CD4-positive, CD25-positive, alpha-beta regulatory T cell (primary cell): Measurements from ENCODE around the gene OR4F17. TPM values are rescaled to one million over a fixed set of nuclear protein-coding genes. Genes with fewer than 3 reads are reported as not detected.
"Not testable (repeated sequence)": the region's sequence is repeated elsewhere in the genome, so short reads cannot be mapped to it uniquely, and the experiment has no call there.

Source experiments
- ATAC-seq, 2 donors: fragments of 150-1000 bp; cut with Tn5 transposase; one replicate each; pipeline ENCODE4 v1.10.0; 2021; ENCODE audit warnings: low read depth in 2 of 2, moderate number of reproducible peaks in 2 of 2, moderate library complexity in 1 of 2
- DNase-seq, 3 donors: peaks; one replicate each; pipeline versions ENCODE4 v3.0.0 to v3.0.0-alpha.2; 2012 to 2022; ENCODE audit warnings: mixed read lengths in 1 of 3
- H3K27ac ChIP-seq: one replicate; pipeline ENCODE4 v1.7.0; 2013; ENCODE audit warnings: mild to moderate bottlenecking, low read length; ENCODE audit not compliant: insufficient read depth, poor library complexity, severe bottlenecking
- H3K27me3 ChIP-seq: one replicate; pipeline ENCODE4 v1.7.0; 2013; ENCODE audit warnings: low read length; ENCODE audit not compliant: control insufficient read depth, insufficient read depth
- H3K36me3 ChIP-seq: one replicate; pipeline ENCODE4 v1.7.0; 2013; ENCODE audit warnings: mild to moderate bottlenecking, low read length, moderate library complexity; ENCODE audit not compliant: control insufficient read depth, insufficient read depth
- H3K4me1 ChIP-seq: 2 replicates; pipeline ENCODE4 v1.7.0; 2013; ENCODE audit warnings: mild to moderate bottlenecking, low read length; ENCODE audit not compliant: insufficient read depth, control insufficient read depth, poor library complexity, severe bottlenecking
- H3K4me3 ChIP-seq: one replicate; pipeline ENCODE4 v1.7.0; 2013; ENCODE audit warnings: low read depth, mild to moderate bottlenecking, low read length, moderate library complexity
- H3K9me3 ChIP-seq, 2 experiments: 1 replicate in 1 of 2; 2 replicates in 1 of 2; pipeline ENCODE4 v1.7.0; 2013; ENCODE audit warnings: low read length in 2 of 2, mild to moderate bottlenecking in 1 of 2, moderate library complexity in 1 of 2; ENCODE audit not compliant: control insufficient read depth in 2 of 2
- H3K27ac Mint-ChIP-seq, 3 donors: one replicate each; pipeline ENCODE4 v1.8.0; 2020 to 2022; ENCODE audit warnings: mild to moderate bottlenecking in 3 of 3, mixed read lengths in 3 of 3, moderate library complexity in 2 of 3
- H3K27me3 Mint-ChIP-seq: one replicate; pipeline ENCODE4 v1.8.0; 2022; ENCODE audit warnings: mild to moderate bottlenecking, mixed read lengths
- H3K36me3 Mint-ChIP-seq: one replicate; pipeline ENCODE4 v1.8.0; 2020; ENCODE audit warnings: mixed read lengths
- H3K4me1 Mint-ChIP-seq, 4 donors: one replicate each; pipeline ENCODE4 v1.8.0; 2020 to 2022; ENCODE audit warnings: mixed read lengths in 4 of 4, mild to moderate bottlenecking in 1 of 4
- H3K4me3 Mint-ChIP-seq, 4 donors: one replicate each; pipeline ENCODE4 v1.8.0; 2020 to 2022; ENCODE audit warnings: mild to moderate bottlenecking in 4 of 4, mixed read lengths in 4 of 4, moderate library complexity in 3 of 4
- H3K9me3 Mint-ChIP-seq, 7 donors: one replicate each; pipeline ENCODE4 v1.8.0; 2020 to 2022; ENCODE audit warnings: mixed read lengths in 7 of 7, mild to moderate bottlenecking in 3 of 7, moderate library complexity in 2 of 7
- polyA plus RNA-seq, 4 donors: library from polyadenylated mRNA; unstranded; fragments of 300-500 nt; fragmentation: Illumina TruSeq; gene quantifications; one replicate each; pipeline ENCODE4 v1.2.3, GENCODE V29; 2021
- total RNA-seq: library from RNA; stranded (reverse); gene quantifications from one replicate; pipeline ENCODE4 v1.2.3, GENCODE V29; 2022

Gene OR4F17
- not detected for total RNA-seq
- polyA plus RNA-seq: not detected

GRCh38 chr19:106804-107203 lies at the start of gene OR4F17:
Gene OR4F17, plus strand, starts transcription at chr19:107104. Its CDS starts 3,575 bp downstream, at chr19:110679.
- not testable (repeated sequence) for H3K27ac ChIP-seq, H3K4me1 Mint-ChIP-seq, H3K36me3 Mint-ChIP-seq, DNase-seq, H3K9me3 Mint-ChIP-seq, ATAC-seq, H3K27me3 ChIP-seq, H3K4me1 ChIP-seq, H3K27me3 Mint-ChIP-seq, H3K9me3 ChIP-seq, H3K4me3 Mint-ChIP-seq, H3K27ac Mint-ChIP-seq, H3K4me3 ChIP-seq, H3K36me3 ChIP-seq

- not testable (repeated sequence) for ATAC-seq, H3K4me3 Mint-ChIP-seq, H3K36me3 Mint-ChIP-seq
These were observed 36.1 kb upstream of the OR4F17 start for GRCh38 chr19:70793-71192.

GRCh38 chr19:82864-83263 lies 24.0 kb upstream of the OR4F17 start:
- not testable (repeated sequence) for H3K9me3 ChIP-seq, H3K4me3 Mint-ChIP-seq, H3K27ac Mint-ChIP-seq, H3K27ac ChIP-seq, H3K27me3 ChIP-seq, H3K4me1 ChIP-seq, H3K36me3 ChIP-seq, H3K36me3 Mint-ChIP-seq, H3K4me1 Mint-ChIP-seq, H3K27me3 Mint-ChIP-seq, H3K4me3 ChIP-seq, DNase-seq, H3K9me3 Mint-ChIP-seq, ATAC-seq

More at GRCh38 chr19:70793-71192, 36.1 kb upstream of the OR4F17 start:
- not testable (repeated sequence) for H3K9me3 ChIP-seq, H3K27me3 ChIP-seq, H3K27ac Mint-ChIP-seq, H3K27me3 Mint-ChIP-seq, H3K4me1 ChIP-seq, H3K9me3 Mint-ChIP-seq, H3K27ac ChIP-seq, H3K4me1 Mint-ChIP-seq, H3K36me3 ChIP-seq, H3K4me3 ChIP-seq
- peak in 2 of 3 donors; percentile 27 to 46 for DNase-seq

- not testable (repeated sequence) for H3K27ac Mint-ChIP-seq, H3K9me3 Mint-ChIP-seq, H3K4me1 ChIP-seq, H3K4me3 Mint-ChIP-seq, DNase-seq, H3K4me1 Mint-ChIP-seq, H3K4me3 ChIP-seq, ATAC-seq, H3K36me3 Mint-ChIP-seq, H3K27ac ChIP-seq, H3K27me3 ChIP-seq, H3K9me3 ChIP-seq, H3K36me3 ChIP-seq, H3K27me3 Mint-ChIP-seq
These were observed 23.3 kb upstream of the OR4F17 start for GRCh38 chr19:83626-84025.

GRCh38 chr19:90678-91077 lies 16.2 kb upstream of the OR4F17 start:
- not testable (repeated sequence) for H3K36me3 Mint-ChIP-seq, H3K9me3 ChIP-seq, H3K27ac ChIP-seq, H3K9me3 Mint-ChIP-seq, H3K4me1 Mint-ChIP-seq, H3K4me3 ChIP-seq, H3K36me3 ChIP-seq, H3K27ac Mint-ChIP-seq, DNase-seq, H3K4me1 ChIP-seq, H3K27me3 ChIP-seq, ATAC-seq, H3K4me3 Mint-ChIP-seq, H3K27me3 Mint-ChIP-seq

GRCh38 chr19:94794-95193 lies 12.1 kb upstream of the OR4F17 start:
- not testable (repeated sequence) for H3K4me1 Mint-ChIP-seq, ATAC-seq, H3K9me3 Mint-ChIP-seq, H3K27me3 Mint-ChIP-seq, H3K4me3 Mint-ChIP-seq, H3K27me3 ChIP-seq, H3K9me3 ChIP-seq, DNase-seq, H3K36me3 ChIP-seq, H3K27ac ChIP-seq, H3K36me3 Mint-ChIP-seq, H3K4me1 ChIP-seq, H3K4me3 ChIP-seq, H3K27ac Mint-ChIP-seq

- H3K4me3 Mint-ChIP-seq, H3K36me3 ChIP-seq, DNase-seq, H3K9me3 Mint-ChIP-seq, H3K27me3 Mint-ChIP-seq, H3K27ac ChIP-seq, H3K4me1 Mint-ChIP-seq, H3K36me3 Mint-ChIP-seq, H3K4me3 ChIP-seq, H3K9me3 ChIP-seq, H3K27ac Mint-ChIP-seq, H3K27me3 ChIP-seq, H3K4me1 ChIP-seq, ATAC-seq: not testable (repeated sequence)
These were observed 9.3 kb upstream of the OR4F17 start for GRCh38 chr19:97647-98046.

GRCh38 chr19:120443-121140 lies 13.7 kb downstream of the OR4F17 start:
- H3K27me3 Mint-ChIP-seq, ATAC-seq, H3K4me3 ChIP-seq, H3K36me3 ChIP-seq, H3K27me3 ChIP-seq, H3K9me3 Mint-ChIP-seq, H3K36me3 Mint-ChIP-seq, H3K4me3 Mint-ChIP-seq, H3K4me1 Mint-ChIP-seq, H3K27ac Mint-ChIP-seq, H3K9me3 ChIP-seq, H3K27ac ChIP-seq, H3K4me1 ChIP-seq, DNase-seq: not testable (repeated sequence)
